ENCODE results near the gene GTPBP2. TPM values are rescaled to one million over a fixed set of nuclear protein-coding genes. Genes with fewer than 3 reads are reported as not detected.
A peak's percentile ranks its signal among the peaks of the same experiment; 100 is the strongest.

Gene GTPBP2
- polyA plus RNA-seq, 3 donors: 3.6 to 120 (median 4.9) TPM

- H3K36me3 Mint-ChIP-seq: peaks cover 41 to 60% of the 10 kb centered on the region in 2 donors
Measured at GRCh38 chr6:43609402-43609801, 19.7 kb downstream of the GTPBP2 start.

GRCh38 chr6:43608807-43609206 is 20.3 kb downstream of the GTPBP2 start:
- Histone ChIP-seq H3K9me3 (replicated peaks in 1 of 2; ENCODE audit: control insufficient read depth in 1 of 2, insufficient read depth in 1 of 2, low read length in 2 of 2) (no peaks in the 10 kb centered on the region), H3K4me3 (replicated peaks in 1 of 3; ENCODE audit: low read depth in 2 of 3, low read length in 3 of 3) (no peak overlapping the region), H3K27me3 (ENCODE audit: control insufficient read depth in 2 of 2, insufficient read depth in 2 of 2, low read length in 2 of 2) (no peaks in the 10 kb centered on the region), H3K4me2 (replicated peaks; ENCODE audit: extremely low read depth, low read length, poor library complexity, severe bottlenecking) (no peak overlapping the region), H2AFZ (ENCODE audit: insufficient read depth, low read depth, low read length, poor library complexity, severe bottlenecking) (no peak overlapping the region), H3K4me1 (ENCODE audit: control insufficient read depth in 1 of 2, insufficient read depth in 2 of 2, low read length in 2 of 2) (peaks cover 10 to 11% of the 10 kb centered on the region in 2 donors), H3K79me2 (ENCODE audit: insufficient read depth, low read length) (no peaks in the 10 kb centered on the region), H3K36me3 (replicated peaks in 1 of 2; ENCODE audit: control insufficient read depth in 1 of 2, insufficient read depth in 2 of 2, low read length in 2 of 2) (peaks cover 30 to 67% of the 10 kb centered on the region in 2 donors), H3K27ac (ENCODE audit: low read depth in 1 of 2, low read length in 2 of 2) (peak overlapping the region in 1 of 2 donors; percentile 2), H3K9ac (ENCODE audit: insufficient read depth, low read length, poor library complexity, severe bottlenecking) (no peak overlapping the region), H4K20me1 (ENCODE audit: insufficient read depth, low read length) (no peaks in the 10 kb centered on the region)
- peak; percentile 25 to 42 (median 35) for DNase-seq
- Mint-ChIP-seq H3K4me3 (no peak overlapping the region), H3K27me3 (ENCODE audit: low read depth in 3 of 3) (no peaks in the 10 kb centered on the region), H3K9me3 (no peaks in the 10 kb centered on the region), H3K27ac (peak overlapping the region in 6 of 7 donors; percentile 5 to 88 (median 42)), H3K36me3 (peaks cover 41 to 61% of the 10 kb centered on the region in 2 donors), H3K4me1 (peaks cover 12% of the 10 kb centered on the region)
- intact Hi-C loops (cut with micrococcal nuclease): no loop called here
- TF ChIP-seq, protein P1, sequence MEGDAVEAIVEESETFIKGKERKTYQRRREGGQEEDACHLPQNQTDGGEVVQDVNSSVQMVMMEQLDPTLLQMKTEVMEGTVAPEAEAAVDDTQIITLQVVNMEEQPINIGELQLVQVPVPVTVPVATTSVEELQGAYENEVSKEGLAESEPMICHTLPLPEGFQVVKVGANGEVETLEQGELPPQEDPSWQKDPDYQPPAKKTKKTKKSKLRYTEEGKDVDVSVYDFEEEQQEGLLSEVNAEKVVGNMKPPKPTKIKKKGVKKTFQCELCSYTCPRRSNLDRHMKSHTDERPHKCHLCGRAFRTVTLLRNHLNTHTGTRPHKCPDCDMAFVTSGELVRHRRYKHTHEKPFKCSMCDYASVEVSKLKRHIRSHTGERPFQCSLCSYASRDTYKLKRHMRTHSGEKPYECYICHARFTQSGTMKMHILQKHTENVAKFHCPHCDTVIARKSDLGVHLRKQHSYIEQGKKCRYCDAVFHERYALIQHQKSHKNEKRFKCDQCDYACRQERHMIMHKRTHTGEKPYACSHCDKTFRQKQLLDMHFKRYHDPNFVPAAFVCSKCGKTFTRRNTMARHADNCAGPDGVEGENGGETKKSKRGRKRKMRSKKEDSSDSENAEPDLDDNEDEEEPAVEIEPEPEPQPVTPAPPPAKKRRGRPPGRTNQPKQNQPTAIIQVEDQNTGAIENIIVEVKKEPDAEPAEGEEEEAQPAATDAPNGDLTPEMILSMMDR (IDR thresholded peaks at IDR 0.05): no peak
- WGBS (ENCODE audit: insufficient coverage): 60% methylated on average over 1 of the region's 1 CpG

More at GRCh38 chr6:43609402-43609801, 19.7 kb downstream of the GTPBP2 start:
- H3K9me3 ChIP-seq (replicated peaks in 1 of 2; ENCODE audit: control insufficient read depth in 1 of 2, insufficient read depth in 1 of 2, low read length in 2 of 2): no peaks in the 10 kb centered on the region
- H4K20me1 ChIP-seq (ENCODE audit: insufficient read depth, low read length): no peaks in the 10 kb centered on the region
- no peak overlapping the region for H3K9ac ChIP-seq (ENCODE audit: insufficient read depth, low read length, poor library complexity, severe bottlenecking)
- H3K36me3 ChIP-seq (replicated peaks in 1 of 2; ENCODE audit: control insufficient read depth in 1 of 2, insufficient read depth in 2 of 2, low read length in 2 of 2): peaks cover 33 to 67% of the 10 kb centered on the region in 2 donors
- H3K27me3 Mint-ChIP-seq (ENCODE audit: low read depth in 3 of 3): no peaks in the 10 kb centered on the region
- intact Hi-C loops (cut with micrococcal nuclease): no loop called here
- H3K79me2 ChIP-seq (ENCODE audit: insufficient read depth, low read length): no peaks in the 10 kb centered on the region
- WGBS (ENCODE audit: insufficient coverage): no CpG with 5 or more reads among the region's 1 CpG
- no peak overlapping the region for H3K4me3 Mint-ChIP-seq
- peaks cover 10 to 11% of the 10 kb centered on the region in 2 donors for H3K4me1 ChIP-seq (ENCODE audit: control insufficient read depth in 1 of 2, insufficient read depth in 2 of 2, low read length in 2 of 2)
- no peak overlapping the region for H3K4me3 ChIP-seq (replicated peaks in 1 of 3; ENCODE audit: low read depth in 2 of 3, low read length in 3 of 3)
- H3K4me2 ChIP-seq (replicated peaks; ENCODE audit: extremely low read depth, low read length, poor library complexity, severe bottlenecking): no peak overlapping the region
- no peaks in the 10 kb centered on the region for H3K9me3 Mint-ChIP-seq
- no peaks in the 10 kb centered on the region for H3K27me3 ChIP-seq (ENCODE audit: control insufficient read depth in 2 of 2, insufficient read depth in 2 of 2, low read length in 2 of 2)
- H3K27ac ChIP-seq (ENCODE audit: low read depth in 1 of 2, low read length in 2 of 2): peak overlapping the region in 1 of 2 donors; percentile 2
- no peak overlapping the region for H2AFZ ChIP-seq (ENCODE audit: insufficient read depth, low read depth, low read length, poor library complexity, severe bottlenecking)
- DNase-seq: no peak
- H3K4me1 Mint-ChIP-seq: peaks cover 12% of the 10 kb centered on the region
- H3K27ac Mint-ChIP-seq: no peak overlapping the region
- TF ChIP-seq, protein P1 (IDR thresholded peaks at IDR 0.05): no peak
